ENCODE measurements around the gene MOV10L1. TPM values are rescaled to one million over a fixed set of nuclear protein-coding genes. Genes with fewer than 3 reads are reported as not detected.
A peak's percentile ranks its signal among the peaks of the same experiment; 100 is the strongest.

Gene MOV10L1
- total and polyA plus RNA-seq, 2 experiments from 2014 or later, result 0.73 to 1.8 TPM

GRCh38 chr22:50153756-50154140, 63.9 kb downstream of the MOV10L1 start:
- Mint-ChIP-seq H3K4me3 (no peak overlapping the region), H3K9me3 (no peaks in the 10 kb centered on the region), H3K36me3 (ENCODE audit: low read depth) (no peaks in the 10 kb centered on the region), H3K27ac (no peak overlapping the region), H3K4me1 (peaks cover 5% of the 10 kb centered on the region; the same call in 1 of the 3 replicates), H3K27me3 (ENCODE audit: insufficient read depth, low read depth, poor library complexity) (peaks cover 5% of the 10 kb centered on the region)
- no peak for TF ChIP-seq ZNF462 (CRISPR knock-in tag; IDR thresholded peaks at IDR 0.05)
- no peaks in the 10 kb centered on the region for H3K27me3 ChIP-seq (ENCODE audit: insufficient read depth)
- ATAC-seq (no peak), DNase-seq (ENCODE audit: low spot score) (no peak)
- no peaks in the 10 kb centered on the region for H3K4me1 ChIP-seq (ENCODE audit: insufficient read depth)
- H3K79me2 ChIP-seq (replicated peaks; ENCODE audit: insufficient read depth), result no peaks in the 10 kb centered on the region
- no peak overlapping the region for H3K4me3 ChIP-seq
- no peaks in the 10 kb centered on the region for H3F3A ChIP-seq (replicated peaks; ENCODE audit: low read depth)
- H4K20me1 ChIP-seq (replicated peaks; ENCODE audit: insufficient read depth), result no peaks in the 10 kb centered on the region
- H3K27ac ChIP-seq (ENCODE audit: low read depth), result no peak overlapping the region
- no peaks in the 10 kb centered on the region for H3K36me3 ChIP-seq (ENCODE audit: insufficient read depth)
- H3K4me2 ChIP-seq, result no peak overlapping the region
- no peak overlapping the region for H2AFZ ChIP-seq
- no peaks in the 10 kb centered on the region for H3K9me2 ChIP-seq (ENCODE audit: insufficient read depth)

GRCh38 chr22:50157709-50158375, 68.0 kb downstream of the MOV10L1 start:
- no peak for DNase-seq (ENCODE audit: low spot score)
- TF ChIP-seq ZNF331 (CRISPR knock-in tag; IDR thresholded peaks at IDR 0.05; ENCODE audit: low read depth) (no peak), EZH2phosphoT487 (IDR thresholded peaks at IDR 0.05; ENCODE audit: unreplicated experiment) (no peak), CREB1 (CRISPR knock-in tag; IDR thresholded peaks at IDR 0.05; ENCODE audit: low read depth) (no peak), STAT1 (IDR thresholded peaks at IDR 0.05; ENCODE audit: unreplicated experiment) (no peak), ZNF462 (CRISPR knock-in tag; IDR thresholded peaks at IDR 0.05) (no peak), JUNB (IDR thresholded peaks at IDR 0.05; ENCODE audit: unreplicated experiment) (no peak)

More at GRCh38 chr22:50157709-50158375, 68.0 kb downstream of the MOV10L1 start:
- ATAC-seq, result no peak
- peaks cover 6% of the 10 kb centered on the region for H3K27me3 Mint-ChIP-seq (ENCODE audit: insufficient read depth, low read depth, poor library complexity)
- Histone ChIP-seq H4K20me1 (replicated peaks; ENCODE audit: insufficient read depth) (no peaks in the 10 kb centered on the region), H3K4me3 (no peak overlapping the region), H3K4me1 (ENCODE audit: insufficient read depth) (no peaks in the 10 kb centered on the region; the same call in 1 of the 2 replicates), H3K9me2 (ENCODE audit: insufficient read depth) (no peaks in the 10 kb centered on the region), H3K36me3 (ENCODE audit: insufficient read depth) (no peaks in the 10 kb centered on the region), H3K79me2 (replicated peaks; ENCODE audit: insufficient read depth) (no peaks in the 10 kb centered on the region), H3K27me3 (ENCODE audit: insufficient read depth) (no peaks in the 10 kb centered on the region), H2AFZ (peak overlapping the region; percentile 59), H3K27ac (ENCODE audit: low read depth) (no peak overlapping the region), H3F3A (replicated peaks; ENCODE audit: low read depth) (no peaks in the 10 kb centered on the region), H3K4me2 (no peak overlapping the region)
- peaks cover 14% of the 10 kb centered on the region for H3K4me1 Mint-ChIP-seq
- no peak overlapping the region for H3K27ac Mint-ChIP-seq
- no peaks in the 10 kb centered on the region for H3K9me3 Mint-ChIP-seq
- no peaks in the 10 kb centered on the region for H3K36me3 Mint-ChIP-seq (ENCODE audit: low read depth)
- H3K4me3 Mint-ChIP-seq, result no peak overlapping the region

All from GM23338 (cell line).